BJ (cell line): ENCODE results near the gene PAX3. TPM values are rescaled to one million over a fixed set of nuclear protein-coding genes. Genes with fewer than 3 reads are reported as not detected.
A peak's percentile ranks its signal among the peaks of the same experiment; 100 is the strongest.

Source experiments
- CTCF ChIA-PET: fragments of 350-600 bp; formaldehyde crosslinking; extraction: SDS; loops from one replicate; lab custom pipeline; 2021; ENCODE audit warnings: antibody characterized with exemption, inconsistent platforms; lab: Yijun Ruan, JAX
- POLR2A ChIA-PET: fragments of 300-600 bp; sonication (Branson Sonifier 250); formaldehyde crosslinking; extraction: SDS; loops from one replicate; lab custom pipeline; 2021; ENCODE audit warnings: antibody characterized with exemption; lab: Charles Lee
- DNase-seq: peaks from one replicate; pipeline ENCODE4 v3.0.0-alpha.2; 2011; ENCODE audit warnings: low read depth
- H3K27me3 ChIP-seq: 2 replicates; pipeline ENCODE4 v1.6.0; 2011; ENCODE audit warnings: low read length; ENCODE audit not compliant: control insufficient read depth, insufficient read depth
- H3K36me3 ChIP-seq: 2 replicates; pipeline ENCODE4 v1.5.1; 2011; ENCODE audit warnings: low read length; ENCODE audit not compliant: control insufficient read depth, insufficient read depth
- H3K4me3 ChIP-seq: 2 replicates; pipeline ENCODE4 v1.5.1; 2011; ENCODE audit warnings: low read depth, mild to moderate bottlenecking, control low read depth, low read length
- CTCF ChIP-seq: IDR thresholded peaks from 2 replicates; pipeline ENCODE4 v1.5.1; 2011; ENCODE audit warnings: low read depth, mild to moderate bottlenecking, control low read depth, inconsistent platforms, low read length, moderate library complexity; ENCODE audit not compliant: insufficient read depth
- polyA plus RNA-seq: library from polyadenylated mRNA; depleted of rRNA; stranded (reverse); fragments of >200 nt; gene quantifications from 2 replicates; pipeline ENCODE4 v1.2.3, GENCODE V29; 2011

Gene PAX3
- polyA plus RNA-seq, 1 experiment: 11.1 TPM

DNA sequence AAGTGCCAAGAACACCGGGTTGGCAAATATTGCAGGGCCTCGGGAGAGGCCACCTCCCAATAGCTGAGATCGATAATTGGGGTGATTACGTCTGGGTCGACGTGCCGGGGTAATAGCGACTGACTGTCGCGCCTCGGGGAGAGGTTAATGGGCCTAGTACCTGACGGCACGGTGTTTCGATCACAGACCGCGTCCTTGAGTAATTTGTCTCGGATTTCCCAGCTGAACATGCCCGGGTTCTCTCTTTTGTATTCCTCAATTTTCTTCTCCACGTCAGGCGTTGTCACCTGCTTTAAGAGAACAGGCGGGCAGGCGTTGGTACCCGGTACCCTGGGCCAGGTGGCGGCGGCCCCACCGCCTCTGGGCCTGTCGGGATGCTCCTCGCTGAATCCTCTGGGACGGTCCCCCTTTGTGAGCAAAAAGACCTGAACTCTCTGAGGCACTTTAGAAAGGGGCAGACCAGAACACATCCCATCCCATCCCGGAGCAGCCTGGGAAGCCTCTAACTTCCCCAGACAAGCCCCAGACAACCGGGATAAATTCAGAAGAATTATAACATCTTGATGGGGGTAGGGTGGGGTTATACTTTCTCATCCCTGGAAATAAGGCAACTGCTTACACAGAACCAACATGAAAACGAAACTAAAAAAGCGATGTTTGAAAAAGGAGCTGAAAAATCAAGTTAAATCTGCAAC lies 3.3 kb downstream of the PAX3 start:
- ChIA-PET POLR2A (no interaction called here), CTCF (no interaction called here)
- Histone ChIP-seq H3K4me3 (peak overlapping the region; percentile 38), H3K36me3 (peaks cover 5% of the 10 kb centered on the region), H3K27me3 (no peaks in the 10 kb centered on the region; the same call in 1 of the 2 replicates)
- TF ChIP-seq CTCF: no peak
- DNase-seq: no peak

DNA sequence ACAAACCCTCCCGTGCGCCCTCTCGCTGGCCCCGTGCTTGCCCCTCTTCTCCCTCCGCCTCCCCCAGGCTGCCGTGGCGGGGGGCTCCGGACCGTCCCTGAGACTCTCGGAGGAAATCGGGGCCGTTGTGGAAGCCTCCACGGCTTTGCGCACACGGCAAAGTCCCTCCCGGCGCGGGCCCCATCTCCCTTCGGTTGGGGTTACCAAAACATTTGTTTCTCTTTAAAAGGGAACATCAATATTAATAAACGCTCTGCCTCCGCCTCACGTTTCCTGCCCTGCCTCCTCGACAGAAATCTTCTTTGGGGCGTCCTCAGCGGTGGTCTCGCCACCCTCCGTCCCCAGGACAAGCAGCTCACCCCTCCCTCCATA lies 3.8 kb downstream of the PAX3 start:
- CTCF ChIA-PET: no interaction called here
- POLR2A ChIA-PET: no interaction called here
- no peak for DNase-seq
- Histone ChIP-seq H3K36me3 (peaks cover 5% of the 10 kb centered on the region), H3K4me3 (peak overlapping the region; percentile 38), H3K27me3 (no peaks in the 10 kb centered on the region)
- TF ChIP-seq CTCF: no peak

GRCh38 chr2:222293660-222294630 lies 4.9 kb downstream of the PAX3 start:
- no peak for DNase-seq
- Histone ChIP-seq H3K36me3 (peaks cover 5% of the 10 kb centered on the region), H3K4me3 (peak overlapping the region; percentile 38; the same call in 1 of the 2 replicates), H3K27me3 (no peaks in the 10 kb centered on the region)
- CTCF ChIA-PET: no interaction called here
- no peak for TF ChIP-seq CTCF
- POLR2A ChIA-PET: no interaction called here

DNA sequence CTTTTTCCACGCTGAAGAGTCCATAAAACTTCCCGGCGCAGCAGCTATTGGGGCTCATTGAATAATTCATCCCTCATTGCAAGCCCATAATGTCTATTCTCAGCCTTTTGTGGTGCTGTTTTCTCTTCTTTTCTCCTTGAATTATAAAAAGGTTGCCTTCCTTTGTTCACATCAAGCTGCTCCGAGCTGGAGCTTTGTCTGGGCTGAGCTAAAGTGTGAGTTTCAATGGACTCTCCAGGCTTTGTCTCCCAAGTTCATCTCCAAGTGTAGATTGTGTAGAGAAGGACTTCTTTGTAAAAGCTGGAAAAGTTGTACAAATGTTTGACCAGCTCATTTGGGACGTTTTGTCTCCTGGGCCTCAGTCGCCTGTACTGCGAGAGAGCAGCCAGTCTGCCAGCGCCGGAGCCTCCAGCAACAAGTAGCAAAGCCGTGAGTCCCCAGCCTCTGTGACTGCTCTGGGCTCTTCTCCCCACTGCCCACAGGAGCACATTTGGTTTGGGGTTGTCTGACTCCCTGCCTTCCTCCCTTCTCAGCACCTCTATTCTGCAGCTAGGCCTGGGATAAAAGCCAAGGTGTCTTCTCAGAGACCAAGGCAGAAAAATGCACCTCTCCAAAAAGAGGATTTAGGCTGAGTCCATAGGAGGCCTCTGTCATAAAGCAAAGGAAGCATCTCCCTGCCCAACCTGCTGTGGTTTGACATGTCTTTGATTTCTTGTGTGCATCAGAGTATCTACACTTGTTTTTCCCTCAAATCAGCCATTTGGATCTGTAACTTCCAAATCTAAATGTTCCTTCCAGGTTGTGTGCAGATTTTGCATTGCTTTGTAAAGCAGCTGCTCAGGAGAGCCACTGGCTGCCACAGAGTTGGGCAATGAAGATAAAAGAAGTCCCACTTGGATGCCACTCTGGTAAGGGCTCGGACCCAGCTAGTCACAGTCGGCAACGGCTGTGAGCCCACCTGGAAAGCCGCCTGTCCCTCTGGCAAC lies 6.4 kb downstream of the PAX3 start:
- H3K4me3 ChIP-seq: no peak overlapping the region
- no peak for DNase-seq
- H3K27me3 ChIP-seq: no peaks in the 10 kb centered on the region
- TF ChIP-seq CTCF: no peak
- peaks cover 5% of the 10 kb centered on the region for H3K36me3 ChIP-seq
- CTCF ChIA-PET: interaction anchor here (1.0 to 2.4 kb wide), 3 partner anchors 11 to 270 kb away, joined by 3 to 10 read pairs (median 5); no protein-coding TSS in a partner anchor
- POLR2A ChIA-PET: no interaction called here
